Vagina (tissue), 2 donors: ENCODE measurements around the gene SIGLEC10.

Experiments
- CTCF ChIP-seq, 3 experiments: fragments of 450-650 bp in 2 of 3; fragments of 200-600 bp in 1 of 3; sonication (generic) in 1 of 3; IDR thresholded peaks; one replicate each; pipeline ENCODE4 v1.5.1; 2017 to 2019; ENCODE audit warnings: antibody characterized with exemption in 3 of 3, mild to moderate bottlenecking in 2 of 3, moderate library complexity in 2 of 3
- POLR2AphosphoS5 ChIP-seq, 2 donors: sonication (generic); formaldehyde crosslinking; IDR thresholded peaks; one replicate each; pipeline ENCODE4 v1.9.0; 2017; ENCODE audit warnings: antibody characterized with exemption in 2 of 2, mild to moderate bottlenecking in 2 of 2, low read depth in 1 of 2; ENCODE audit not compliant: insufficient read depth in 1 of 2

- no peak for TF ChIP-seq CTCF (IDR thresholded peaks at IDR 0.05)
- no peak for TF ChIP-seq POLR2AphosphoS5 (IDR thresholded peaks at IDR 0.05; ENCODE audit: insufficient read depth in 1 of 2, low read depth in 1 of 2)
Observed at GRCh38 chr19:51448411-51449016, 31.1 kb upstream of the SIGLEC10 start.
